Lung (tissue), 12 donors: ENCODE data around the gene XAGE1B. TPM values are rescaled to one million over a fixed set of nuclear protein-coding genes. Genes with fewer than 3 reads are reported as not detected.
"Not testable (repeated sequence)": the region's sequence is repeated elsewhere in the genome, so short reads cannot be mapped to it uniquely, and the experiment has no call there.

Experiments
- ATAC-seq: fragments of 200-7000 bp; cut with Tn5 transposase; one replicate; pipeline ENCODE4 v1.9.1; 2020; ENCODE audit warnings: moderate number of reproducible peaks; ENCODE audit not compliant: insufficient read depth, low FRiP score
- DNase-seq, 3 donors: peaks; one replicate each; pipeline ENCODE4 v3.0.0-alpha.2; 2013 to 2017
- H3K27ac ChIP-seq, 2 donors: one replicate each; pipeline ENCODE4 v1.5.1; 2013; ENCODE audit warnings: mild to moderate bottlenecking in 2 of 2, moderate library complexity in 2 of 2, control low read depth in 1 of 2, inconsistent platforms in 1 of 2, low read depth in 1 of 2, low read length in 1 of 2
- H3K27me3 ChIP-seq, 3 donors: one replicate each; pipeline ENCODE4 v1.5.1; 2013; ENCODE audit warnings: low read length in 2 of 3; ENCODE audit not compliant: control insufficient read depth in 3 of 3, insufficient read depth in 3 of 3
- H3K36me3 ChIP-seq, 4 donors: one replicate each; pipeline ENCODE4 v1.5.1; 2013; ENCODE audit warnings: low read length in 4 of 4, mild to moderate bottlenecking in 1 of 4, moderate library complexity in 1 of 4; ENCODE audit not compliant: control insufficient read depth in 4 of 4, insufficient read depth in 4 of 4
- H3K4me1 ChIP-seq, 5 donors: one replicate each; pipeline ENCODE4 v1.5.1; 2013; ENCODE audit warnings: low read length in 5 of 5, mild to moderate bottlenecking in 2 of 5, moderate library complexity in 1 of 5; ENCODE audit not compliant: control insufficient read depth in 5 of 5, insufficient read depth in 5 of 5
- H3K4me3 ChIP-seq: one replicate; pipeline ENCODE4 v1.5.1; 2013; ENCODE audit warnings: mild to moderate bottlenecking, control low read depth, moderate library complexity
- H3K9ac ChIP-seq, 2 donors: one replicate each; pipeline ENCODE4 v1.5.1; 2013; ENCODE audit warnings: low read length in 2 of 2, control low read depth in 1 of 2; ENCODE audit not compliant: insufficient read depth in 1 of 2
- H3K9me3 ChIP-seq, 4 donors: one replicate each; pipeline ENCODE4 v1.5.1; 2013; ENCODE audit warnings: low read length in 3 of 4, mild to moderate bottlenecking in 1 of 4, moderate library complexity in 1 of 4; ENCODE audit not compliant: control insufficient read depth in 4 of 4, insufficient read depth in 3 of 4
- WGBS, 2 donors: extraction: QIAGEN DNeasy Blood & Tissue Kit; methylation state at CpG; one replicate each; pipeline ENCODE4 v1.1.7; 2013; 5-methylcytosine and 5-hydroxymethylcytosine counted together
- polyA plus RNA-seq, 2 donors: library from polyadenylated mRNA; stranded (reverse); fragments of 200-250 nt; gene quantifications; one replicate each; pipeline ENCODE4 v1.2.1, GENCODE V29; 2013
- total RNA-seq, 2 donors: library from RNA; depleted of rRNA in 1 of 2; stranded (reverse); fragments of >200 nt in 1 of 2; gene quantifications; one replicate each; pipeline ENCODE4 v1.2.1, GENCODE V29; 2014 to 2021
- TF ChIP-seq, protein P1 (sequence below): IDR thresholded peaks from 2 replicates; pipeline ENCODE4 v1.5.1; 2012; ENCODE audit warnings: mild to moderate bottlenecking; ENCODE audit errors: control extremely low read depth, extremely low read depth
- donor health status: control.
- donor health status: control.
- donor health status: Bipolar disorder and iron deficiency.
- donor health status: healthy.
- donor health status: DM: yes; HTN: yes; CAD: no.

Gene XAGE1B
- total and polyA plus RNA-seq, 4 donors = 0.58 to 9.0 (median 2.9) TPM

GRCh38 chrX:52553995-52554642, 37.3 kb upstream of the XAGE1B start:
- Histone ChIP-seq H3K27me3 (peaks cover 5 to 17% (median 12%) of the 10 kb centered on the region in 3 donors), H3K36me3 (no peaks in the 10 kb centered on the region), H3K27ac (no peak overlapping the region), H3K4me1 (no peaks in the 10 kb centered on the region), H3K4me3 (no peak overlapping the region), H3K9me3 (no peaks in the 10 kb centered on the region), H3K9ac (no peak overlapping the region)
- DNase-seq = no peak
- TF ChIP-seq, protein P1, sequence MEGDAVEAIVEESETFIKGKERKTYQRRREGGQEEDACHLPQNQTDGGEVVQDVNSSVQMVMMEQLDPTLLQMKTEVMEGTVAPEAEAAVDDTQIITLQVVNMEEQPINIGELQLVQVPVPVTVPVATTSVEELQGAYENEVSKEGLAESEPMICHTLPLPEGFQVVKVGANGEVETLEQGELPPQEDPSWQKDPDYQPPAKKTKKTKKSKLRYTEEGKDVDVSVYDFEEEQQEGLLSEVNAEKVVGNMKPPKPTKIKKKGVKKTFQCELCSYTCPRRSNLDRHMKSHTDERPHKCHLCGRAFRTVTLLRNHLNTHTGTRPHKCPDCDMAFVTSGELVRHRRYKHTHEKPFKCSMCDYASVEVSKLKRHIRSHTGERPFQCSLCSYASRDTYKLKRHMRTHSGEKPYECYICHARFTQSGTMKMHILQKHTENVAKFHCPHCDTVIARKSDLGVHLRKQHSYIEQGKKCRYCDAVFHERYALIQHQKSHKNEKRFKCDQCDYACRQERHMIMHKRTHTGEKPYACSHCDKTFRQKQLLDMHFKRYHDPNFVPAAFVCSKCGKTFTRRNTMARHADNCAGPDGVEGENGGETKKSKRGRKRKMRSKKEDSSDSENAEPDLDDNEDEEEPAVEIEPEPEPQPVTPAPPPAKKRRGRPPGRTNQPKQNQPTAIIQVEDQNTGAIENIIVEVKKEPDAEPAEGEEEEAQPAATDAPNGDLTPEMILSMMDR = no peak
- no peak for ATAC-seq

DNA sequence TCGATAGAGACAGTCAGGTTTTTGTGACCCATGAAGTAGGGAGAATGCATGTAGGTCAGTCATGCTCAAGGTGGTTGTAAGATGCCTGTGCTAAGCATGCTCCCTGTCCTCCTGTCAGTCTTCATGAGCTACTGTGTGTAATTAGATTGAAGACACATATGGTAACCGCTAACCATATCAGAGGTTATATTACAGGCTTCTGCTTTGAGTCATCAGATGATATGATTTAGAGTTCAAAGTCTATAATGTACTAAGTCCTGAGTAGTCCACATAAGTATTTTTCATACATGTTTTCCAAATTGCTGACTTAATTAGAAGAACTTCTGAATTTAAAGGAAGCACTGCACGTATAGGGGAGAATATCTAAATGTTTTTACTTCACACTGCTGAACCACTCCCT, 31.9 kb upstream of the XAGE1B start:
- 72 to 93% methylated on average over 3 of the region's 3 CpGs for WGBS, 2 donors
- not testable (repeated sequence) for DNase-seq

GRCh38 chrX:52544147-52544840, 27.4 kb upstream of the XAGE1B start:
- ATAC-seq = no peak
- Histone ChIP-seq H3K36me3 (no peaks in the 10 kb centered on the region), H3K4me3 (no peak overlapping the region), H3K4me1 (no peaks in the 10 kb centered on the region), H3K27me3 (peaks cover 0 to 13% (median 5%) of the 10 kb centered on the region in 3 donors), H3K27ac (no peak overlapping the region), H3K9me3 (peaks cover 0 to 12% (median 1%) of the 10 kb centered on the region in 4 donors), H3K9ac (no peak overlapping the region)
- 86 to 94% methylated on average over 16 to 21 of the region's 21 CpGs for WGBS, 2 donors
- TF ChIP-seq, protein P1 = no peak
- DNase-seq = no peak

More for the DNA sequence above, 31.9 kb upstream of the XAGE1B start:
- peaks cover 0 to 20% (median 0%) of the 10 kb centered on the region in 3 donors for H3K27me3 ChIP-seq
- ATAC-seq, H3K9ac ChIP-seq, H3K9me3 ChIP-seq, H3K4me1 ChIP-seq, H3K27ac ChIP-seq, H3K4me3 ChIP-seq, H3K36me3 ChIP-seq: not testable (repeated sequence)

DNA sequence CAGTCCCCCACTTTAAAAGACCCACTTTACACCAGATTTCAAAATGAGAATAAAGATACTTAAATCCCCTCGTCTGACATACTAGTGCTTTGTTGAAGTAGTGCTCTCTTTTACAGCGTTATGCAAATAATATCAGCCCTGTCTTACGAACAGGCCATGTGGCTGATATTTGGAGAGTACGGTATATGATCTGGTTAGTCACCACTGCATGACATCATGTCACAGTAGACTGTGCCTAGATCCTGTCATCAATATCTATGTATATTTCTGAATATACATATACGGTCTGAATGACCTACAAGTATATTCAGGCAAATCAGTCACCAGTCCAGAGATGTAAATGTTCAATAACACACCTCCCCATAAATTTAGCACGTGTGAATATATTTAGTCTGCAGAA, 25.4 kb upstream of the XAGE1B start:
- no peaks in the 10 kb centered on the region for H3K36me3 ChIP-seq
- DNase-seq (no peak), ATAC-seq (no peak)
- 70 to 88% methylated on average over 6 of the region's 6 CpGs for WGBS, 2 donors
- peaks cover 0 to 10% (median 7%) of the 10 kb centered on the region in 3 donors for H3K27me3 ChIP-seq
- no peaks in the 10 kb centered on the region for H3K4me1 ChIP-seq
- no peak overlapping the region for H3K4me3 ChIP-seq
- TF ChIP-seq, protein P1 = no peak
- H3K9ac ChIP-seq = no peak overlapping the region
- no peak overlapping the region for H3K27ac ChIP-seq
- H3K9me3 ChIP-seq = peaks cover 0 to 12% (median 1%) of the 10 kb centered on the region in 4 donors

GRCh38 chrX:52541051-52541450, 24.2 kb upstream of the XAGE1B start:
- H3K4me1 ChIP-seq, H3K9ac ChIP-seq, H3K27me3 ChIP-seq, ATAC-seq, DNase-seq, H3K36me3 ChIP-seq, H3K4me3 ChIP-seq, H3K27ac ChIP-seq: not testable (repeated sequence)
- 60 to 79% methylated on average over 4 of the region's 4 CpGs for WGBS, 2 donors
- peaks cover 0 to 12% (median 1%) of the 10 kb centered on the region in 4 donors for H3K9me3 ChIP-seq
